Hematopoietic multipotent progenitor cell treated with erythropoietin and hydrocortisone succinate and interleukin-3 and kit ligand, for 8 days (in vitro differentiated cells): Measurements from ENCODE around the gene ALAS1.
"Not testable (repeated sequence)": the region's sequence is repeated elsewhere in the genome, so short reads cannot be mapped to it uniquely, and the experiment has no call there.

Experiments used
- DNase-seq: peaks from one replicate; pipeline ENCODE4 v3.0.0-alpha.2; 2015

Gene ALAS1

GRCh38 chr3:52197842-52198625 is at the start of gene ALAS1:
TSS of gene ALAS1 (plus strand) at chr3:52198160. CDS start at chr3:52199242, 1,082 bp downstream.
- DNase-seq, result peak; percentile 92

- DNase-seq, result no peak
Observed at GRCh38 chr3:52149021-52149420, 48.9 kb upstream of the ALAS1 start.

GRCh38 chr3:52149726-52150125 is 48.2 kb upstream of the ALAS1 start:
- DNase-seq, result no peak

- DNase-seq, result no peak
Observed at GRCh38 chr3:52150357-52150756, 47.6 kb upstream of the ALAS1 start.

- no peak for DNase-seq
Observed at GRCh38 chr3:52150860-52151259, 47.1 kb upstream of the ALAS1 start.

GRCh38 chr3:52151991-52152390 is 46.0 kb upstream of the ALAS1 start:
- not testable (repeated sequence) for DNase-seq

GRCh38 chr3:52153389-52154096 is 44.4 kb upstream of the ALAS1 start:
- peak; percentile 53 for DNase-seq

GRCh38 chr3:52154135-52155094 is 43.5 kb upstream of the ALAS1 start, which contains the start of gene POC1A:
TSS of gene POC1A (minus strand) at chr3:52154423. CDS start at chr3:52154372, 51 bp downstream.
- DNase-seq, result peak; percentile 98

GRCh38 chr3:52155912-52156311 is 42.0 kb upstream of the ALAS1 start:
- DNase-seq, result no peak

GRCh38 chr3:52159503-52159902 is 38.5 kb upstream of the ALAS1 start:
- DNase-seq, result no peak

- no peak for DNase-seq
Observed at GRCh38 chr3:52162250-52162872, 35.6 kb upstream of the ALAS1 start.

- no peak for DNase-seq
Observed at GRCh38 chr3:52167240-52167639, 30.7 kb upstream of the ALAS1 start.

GRCh38 chr3:52170217-52170616 is 27.7 kb upstream of the ALAS1 start:
- not testable (repeated sequence) for DNase-seq

GRCh38 chr3:52171514-52172261 is 26.3 kb upstream of the ALAS1 start:
- peak; percentile 32 for DNase-seq

GRCh38 chr3:52172262-52172757 is 25.6 kb upstream of the ALAS1 start:
- DNase-seq, result no peak

GRCh38 chr3:52173101-52173500 is 24.9 kb upstream of the ALAS1 start:
- DNase-seq, result no peak

- peak; percentile 45 for DNase-seq
Observed at GRCh38 chr3:52174896-52175295, 23.1 kb upstream of the ALAS1 start.

- DNase-seq, result no peak
Observed at GRCh38 chr3:52175416-52176179, 22.4 kb upstream of the ALAS1 start.

- DNase-seq, result no peak
Observed at GRCh38 chr3:52176180-52176752, 21.7 kb upstream of the ALAS1 start.

GRCh38 chr3:52176951-52177700 is 20.8 kb upstream of the ALAS1 start:
- no peak for DNase-seq
